Stomach (tissue), 9 donors: ENCODE data around the gene SIGLEC8. TPM values are rescaled to one million over a fixed set of nuclear protein-coding genes. Genes with fewer than 3 reads are reported as not detected.
A peak's percentile ranks its signal among the peaks of the same experiment; 100 is the strongest.
"Not testable (repeated sequence)": the region's sequence is repeated elsewhere in the genome, so short reads cannot be mapped to it uniquely, and the experiment has no call there.

Experiments used
- DNase-seq, 2 donors: peaks; one replicate each; pipeline versions ENCODE4 v3.0.0 to v3.0.0-alpha.2; 2013 to 2019
- H3K27ac ChIP-seq, 5 donors: fragments of 200-600 bp in 4 of 5; sonication (generic) in 4 of 5; one replicate each; pipeline ENCODE4 v1.5.1; 2013 to 2019; ENCODE audit warnings: mild to moderate bottlenecking in 1 of 5, moderate library complexity in 1 of 5
- H3K27me3 ChIP-seq, 3 donors: fragments of 200-600 bp; sonication (generic); one replicate each; pipeline ENCODE4 v1.5.1; 2017 to 2019; ENCODE audit warnings: mixed run types in 1 of 3
- H3K36me3 ChIP-seq, 4 donors: fragments of 200-600 bp; sonication (generic); 1 replicate in 3 of 4; 2 replicates in 1 of 4; pipeline ENCODE4 v1.5.1; 2016 to 2019
- H3K4me1 ChIP-seq, 4 donors: fragments of 200-600 bp; sonication (generic); one replicate each; pipeline ENCODE4 v1.5.1; 2016 to 2019
- H3K4me3 ChIP-seq, 4 donors: fragments of 200-600 bp; sonication (generic) in 3 of 4; one replicate each; pipeline ENCODE4 v1.5.1; 2016 to 2019; ENCODE audit warnings: mild to moderate bottlenecking in 1 of 4
- H3K9me3 ChIP-seq, 4 donors: fragments of 200-600 bp; sonication (generic); one replicate each; pipeline ENCODE4 v1.5.1; 2016 to 2019
- CTCF ChIP-seq, 7 experiments: fragments of 450-650 bp in 4 of 7; fragments of 200-600 bp in 3 of 7; sonication (generic) in 3 of 7; IDR thresholded peaks; one replicate each; pipeline ENCODE4 v1.5.1; 2016 to 2019; ENCODE audit warnings: antibody characterized with exemption in 7 of 7, control low read depth in 2 of 7, mild to moderate bottlenecking in 1 of 7
- EP300 ChIP-seq: sonication (generic); formaldehyde crosslinking; IDR thresholded peaks from one replicate; pipeline ENCODE4 v1.6.1; 2017; ENCODE audit warnings: antibody characterized with exemption
- POLR2A ChIP-seq, 4 donors: fragments of 450-650 bp; IDR thresholded peaks; one replicate each; pipeline ENCODE4 v1.6.1; 2016; ENCODE audit warnings: antibody characterized with exemption in 4 of 4, control low read depth in 2 of 4, mild to moderate bottlenecking in 1 of 4, moderate library complexity in 1 of 4
- POLR2AphosphoS5 ChIP-seq, 3 donors: sonication (generic); formaldehyde crosslinking; IDR thresholded peaks; one replicate each; pipeline ENCODE4 v1.6.1; 2016; ENCODE audit warnings: antibody characterized with exemption in 3 of 3
- WGBS, 5 donors: extraction: QIAGEN DNeasy Blood & Tissue Kit in 3 of 5; methylation state at CpG; one replicate each; pipeline versions ENCODE4 v1.1.5 to v1.1.7; 2013 to 2018; 5-methylcytosine and 5-hydroxymethylcytosine counted together
- intact Hi-C: fragments of 100-400 bp; cut with DNase I; formaldehyde crosslinking; loops from one replicate; pipeline ENCODE4 v1.15.1; 2023; ENCODE audit warnings: low total_unique reads
- polyA plus RNA-seq, 3 donors: library from polyadenylated mRNA; stranded (reverse); fragments of 200-250 nt; gene quantifications; one replicate each; pipeline ENCODE4 v1.2.3, GENCODE V29; 2013
- total RNA-seq, 5 donors: library from RNA; depleted of rRNA; stranded (reverse); fragments of >200 nt; gene quantifications; one replicate each; pipeline versions ENCODE4 v1.1.0 to v1.2.3, GENCODE V29; 2014 to 2016
- donor health status: healthy with polysubstance abuse.
- donor health status: Bipolar disorder and iron deficiency.
- donor health status: healthy.

The SIGLEC8 gene
- total and polyA plus RNA-seq, 8 donors = 0.20 to 2.3 (median 1.1) TPM; not detected in 3

- no peak overlapping the region for H3K27ac ChIP-seq
- no peak for DNase-seq
- peaks cover 0 to 7% (median 0%) of the 10 kb centered on the region in 4 donors for H3K4me1 ChIP-seq
- intact Hi-C loops = no loop called here
- TF ChIP-seq CTCF (IDR thresholded peaks at IDR 0.05) = no peak
- TF ChIP-seq EP300 = no peak
- no peak for TF ChIP-seq POLR2AphosphoS5 (IDR thresholded peaks at IDR 0.05)
- no peak for TF ChIP-seq POLR2A (IDR thresholded peaks at IDR 0.05)
- H3K27me3 ChIP-seq = peaks cover 3 to 62% (median 11%) of the 10 kb centered on the region in 3 donors
- 10 to 29% (median 14%) methylated on average over 18 to 39 of the region's 39 CpGs for WGBS, 5 donors
- H3K4me3 ChIP-seq = peak overlapping the region in 1 of 4 donors; percentile 9
- H3K9me3 ChIP-seq = no peaks in the 10 kb centered on the region
- no peaks in the 10 kb centered on the region for H3K36me3 ChIP-seq
These were observed 36.8 kb downstream of the SIGLEC8 start for GRCh38 chr19:51421229-51422052.

- H3K4me1 ChIP-seq, H3K36me3 ChIP-seq, H3K4me3 ChIP-seq, H3K27ac ChIP-seq, H3K9me3 ChIP-seq, DNase-seq, intact Hi-C loops: not testable (repeated sequence)
- H3K27me3 ChIP-seq = peaks cover 3 to 62% (median 11%) of the 10 kb centered on the region in 3 donors
- 85 to 88% (median 87%) methylated on average over 11 of the region's 11 CpGs for WGBS, 5 donors
These were observed 37.7 kb downstream of the SIGLEC8 start for GRCh38 chr19:51420511-51420910.

- intact Hi-C loops = no loop called here
- Histone ChIP-seq H3K9me3 (no peaks in the 10 kb centered on the region), H3K4me1 (peaks cover 0 to 7% (median 2%) of the 10 kb centered on the region in 4 donors), H3K27me3 (peaks cover 3 to 76% (median 11%) of the 10 kb centered on the region in 3 donors), H3K36me3 (no peaks in the 10 kb centered on the region), H3K4me3 (no peak overlapping the region), H3K27ac (no peak overlapping the region)
- no peak for TF ChIP-seq EP300
- TF ChIP-seq POLR2A (IDR thresholded peaks at IDR 0.05) = no peak
- no peak for TF ChIP-seq POLR2AphosphoS5 (IDR thresholded peaks at IDR 0.05)
- TF ChIP-seq CTCF (IDR thresholded peaks at IDR 0.05) = no peak
- 71 to 97% (median 85%) methylated on average over 2 of the region's 2 CpGs for WGBS, 5 donors
- DNase-seq = no peak
These were observed 39.5 kb downstream of the SIGLEC8 start for GRCh38 chr19:51418707-51419106.

GRCh38 chr19:51417810-51418157 lies 40.5 kb downstream of the SIGLEC8 start:
- intact Hi-C loops = no loop called here
- Histone ChIP-seq H3K27me3 (peaks cover 3 to 75% (median 11%) of the 10 kb centered on the region in 3 donors), H3K27ac (peak overlapping the region in 2 of 5 donors; percentile 65 to 71), H3K4me1 (peaks cover 0 to 7% (median 2%) of the 10 kb centered on the region in 4 donors), H3K9me3 (no peaks in the 10 kb centered on the region), H3K4me3 (no peak overlapping the region), H3K36me3 (no peaks in the 10 kb centered on the region)
- TF ChIP-seq POLR2A (IDR thresholded peaks at IDR 0.05) = no peak
- no peak for TF ChIP-seq POLR2AphosphoS5 (IDR thresholded peaks at IDR 0.05)
- no peak for TF ChIP-seq EP300
- TF ChIP-seq CTCF (IDR thresholded peaks at IDR 0.05) = no peak
- 55 to 73% (median 59%) methylated on average over 3 of the region's 3 CpGs for WGBS, 5 donors
- no peak for DNase-seq
